Measurements from ENCODE around the gene SERPINE2. TPM values are rescaled to one million over a fixed set of nuclear protein-coding genes. Genes with fewer than 3 reads are reported as not detected.
A peak's percentile ranks its signal among the peaks of the same experiment; 100 is the strongest.
"Not testable (repeated sequence)": the region's sequence is repeated elsewhere in the genome, so short reads cannot be mapped to it uniquely, and the experiment has no call there.

SERPINE2 gene
- total and polyA plus RNA-seq, 5 donors = 15.4 to 49.4 (median 24.2) TPM

GRCh38 chr2:224014336-224014735, 24.8 kb downstream of the SERPINE2 start:
- intact Hi-C loops (cut with DNase I) = no loop called here
- WGBS = 84% methylated on average over 4 of the region's 4 CpGs

GRCh38 chr2:224011837-224012236, 27.2 kb downstream of the SERPINE2 start:
- Histone ChIP-seq H3K27ac (ENCODE audit: low read length) (no peak overlapping the region), H3K4me1 (ENCODE audit: control insufficient read depth, insufficient read depth, low read length) (no peaks in the 10 kb centered on the region), H3K27me3 (ENCODE audit: control insufficient read depth, insufficient read depth) (no peaks in the 10 kb centered on the region), H3K9me3 (ENCODE audit: control insufficient read depth, low read length) (no peaks in the 10 kb centered on the region), H3K4me3 (ENCODE audit: low read length) (no peak overlapping the region)
- WGBS = 97% methylated on average over 1 of the region's 1 CpG
- ATAC-seq (no peak), DNase-seq (no peak)
- intact Hi-C loops (cut with DNase I) = no loop called here

More at GRCh38 chr2:224014336-224014735, 24.8 kb downstream of the SERPINE2 start:
- H3K4me3 ChIP-seq (ENCODE audit: low read length) = no peak overlapping the region
- DNase-seq (no peak), ATAC-seq (no peak)
- H3K27ac ChIP-seq (ENCODE audit: low read length) = no peak overlapping the region
- no peaks in the 10 kb centered on the region for H3K4me1 ChIP-seq (ENCODE audit: control insufficient read depth, insufficient read depth, low read length)
- H3K9me3 ChIP-seq (ENCODE audit: control insufficient read depth, low read length) = no peaks in the 10 kb centered on the region
- H3K27me3 ChIP-seq (ENCODE audit: control insufficient read depth, insufficient read depth) = no peaks in the 10 kb centered on the region

- Histone ChIP-seq H3K4me3 (ENCODE audit: low read length) (no peak overlapping the region), H3K4me1 (ENCODE audit: control insufficient read depth, insufficient read depth, low read length) (no peaks in the 10 kb centered on the region), H3K27me3 (ENCODE audit: control insufficient read depth, insufficient read depth) (no peaks in the 10 kb centered on the region), H3K9me3 (ENCODE audit: control insufficient read depth, low read length) (no peaks in the 10 kb centered on the region), H3K27ac (ENCODE audit: low read length) (no peak overlapping the region)
- 66% methylated on average over 5 of the region's 5 CpGs for WGBS
- intact Hi-C loops (cut with DNase I) = no loop called here
- no peak for DNase-seq
- ATAC-seq = no peak
Observed at GRCh38 chr2:224009605-224010315, 29.3 kb downstream of the SERPINE2 start.

- 56% methylated on average over 12 of the region's 12 CpGs for whole genome bisulfite sequencing
- ATAC-seq = peak; percentile 25 to 63
Observed at GRCh38 chr2:224008702-224009261, 30.3 kb downstream of the SERPINE2 start.

GRCh38 chr2:224004105-224004695, 34.9 kb downstream of the SERPINE2 start:
- ATAC-seq = peak; percentile 84 to 86
- H3K4me1 ChIP-seq (ENCODE audit: control insufficient read depth, insufficient read depth, low read length) = no peaks in the 10 kb centered on the region
- intact Hi-C loops (cut with DNase I) = no loop called here
- 53% methylated on average over 16 of the region's 16 CpGs for WGBS
- peak; percentile 64 to 74 (median 65) for DNase-seq
- no peaks in the 10 kb centered on the region for H3K27me3 ChIP-seq (ENCODE audit: control insufficient read depth, insufficient read depth)
- H3K4me3 ChIP-seq (ENCODE audit: low read length) = no peak overlapping the region
- no peak overlapping the region for H3K27ac ChIP-seq (ENCODE audit: low read length)
- H3K9me3 ChIP-seq (ENCODE audit: control insufficient read depth, low read length) = no peaks in the 10 kb centered on the region

More at GRCh38 chr2:224008702-224009261, 30.3 kb downstream of the SERPINE2 start:
- H3K27me3 ChIP-seq (ENCODE audit: control insufficient read depth, insufficient read depth) = no peaks in the 10 kb centered on the region
- H3K9me3 ChIP-seq (ENCODE audit: control insufficient read depth, low read length) = no peaks in the 10 kb centered on the region
- H3K4me3 ChIP-seq (ENCODE audit: low read length) = no peak overlapping the region
- H3K27ac ChIP-seq (ENCODE audit: low read length) = no peak overlapping the region
- intact Hi-C loops (cut with DNase I) = no loop called here
- DNase-seq = no peak
- H3K4me1 ChIP-seq (ENCODE audit: control insufficient read depth, insufficient read depth, low read length) = no peaks in the 10 kb centered on the region

- H3K4me1 ChIP-seq (ENCODE audit: control insufficient read depth, insufficient read depth, low read length); H3K27me3 ChIP-seq (ENCODE audit: control insufficient read depth, insufficient read depth); ATAC-seq; H3K9me3 ChIP-seq (ENCODE audit: control insufficient read depth, low read length); H3K27ac ChIP-seq (ENCODE audit: low read length); intact Hi-C loops (cut with DNase I); H3K4me3 ChIP-seq (ENCODE audit: low read length); DNase-seq: not testable (repeated sequence)
- WGBS = 94% methylated on average over 5 of the region's 5 CpGs
Observed at GRCh38 chr2:224000662-224001061, 38.4 kb downstream of the SERPINE2 start.

GRCh38 chr2:223999862-224000261, 39.2 kb downstream of the SERPINE2 start:
- WGBS = 87% methylated on average over 11 of the region's 11 CpGs
- H3K4me3 ChIP-seq (ENCODE audit: low read length) = no peak overlapping the region
- no peaks in the 10 kb centered on the region for H3K27me3 ChIP-seq (ENCODE audit: control insufficient read depth, insufficient read depth)
- no peaks in the 10 kb centered on the region for H3K9me3 ChIP-seq (ENCODE audit: control insufficient read depth, low read length)
- DNase-seq (no peak), ATAC-seq (no peak)
- intact Hi-C loops (cut with DNase I) = loop anchor here in 3 of 4 donors (5.0 to 10.0 kb wide), 2 partner anchors 282 to 285 kb away; no protein-coding TSS in a partner anchor
- no peak overlapping the region for H3K27ac ChIP-seq (ENCODE audit: low read length)
- no peaks in the 10 kb centered on the region for H3K4me1 ChIP-seq (ENCODE audit: control insufficient read depth, insufficient read depth, low read length)

- no peak overlapping the region for H3K27ac ChIP-seq (ENCODE audit: low read length)
- intact Hi-C loops (cut with DNase I) = loop anchor here in 3 of 4 donors (5.0 to 10.0 kb wide), 2 partner anchors 283 to 286 kb away; no protein-coding TSS in a partner anchor
- H3K4me3 ChIP-seq (ENCODE audit: low read length) = no peak overlapping the region
- H3K9me3 ChIP-seq (ENCODE audit: control insufficient read depth, low read length) = no peaks in the 10 kb centered on the region
- no peak for ATAC-seq
- 61% methylated on average over 2 of the region's 2 CpGs for WGBS
- no peaks in the 10 kb centered on the region for H3K4me1 ChIP-seq (ENCODE audit: control insufficient read depth, insufficient read depth, low read length)
- H3K27me3 ChIP-seq (ENCODE audit: control insufficient read depth, insufficient read depth) = no peaks in the 10 kb centered on the region
- no peak for DNase-seq
Observed at GRCh38 chr2:223998948-223999347, 40.1 kb downstream of the SERPINE2 start.

- H3K27me3 ChIP-seq (ENCODE audit: control insufficient read depth, insufficient read depth) = no peaks in the 10 kb centered on the region
- H3K27ac ChIP-seq (ENCODE audit: low read length) = no peak overlapping the region
- DNase-seq (no peak), ATAC-seq (no peak)
- intact Hi-C loops (cut with DNase I) = loop anchor here in 3 of 4 donors (5.0 to 10.0 kb wide), 2 partner anchors 284 to 287 kb away; no protein-coding TSS in a partner anchor
- H3K4me1 ChIP-seq (ENCODE audit: control insufficient read depth, insufficient read depth, low read length) = no peaks in the 10 kb centered on the region
- no peak overlapping the region for H3K4me3 ChIP-seq (ENCODE audit: low read length)
- WGBS = 89% methylated on average over 5 of the region's 5 CpGs
- no peaks in the 10 kb centered on the region for H3K9me3 ChIP-seq (ENCODE audit: control insufficient read depth, low read length)
Observed at GRCh38 chr2:223997938-223998337, 41.1 kb downstream of the SERPINE2 start.

GRCh38 chr2:223996391-223996790, 42.7 kb downstream of the SERPINE2 start:
- no peak overlapping the region for H3K27ac ChIP-seq (ENCODE audit: low read length)
- H3K27me3 ChIP-seq (ENCODE audit: control insufficient read depth, insufficient read depth) = no peaks in the 10 kb centered on the region
- intact Hi-C loops (cut with DNase I) = loop anchor here in 3 of 4 donors (5.0 to 10.0 kb wide), 2 partner anchors 286 to 288 kb away; no protein-coding TSS in a partner anchor
- DNase-seq (no peak), ATAC-seq (no peak)
- no peak overlapping the region for H3K4me3 ChIP-seq (ENCODE audit: low read length)
- 96% methylated on average over 6 of the region's 6 CpGs for WGBS
- H3K9me3 ChIP-seq (ENCODE audit: control insufficient read depth, low read length) = no peaks in the 10 kb centered on the region
- no peaks in the 10 kb centered on the region for H3K4me1 ChIP-seq (ENCODE audit: control insufficient read depth, insufficient read depth, low read length)

GRCh38 chr2:223995569-223995968, 43.5 kb downstream of the SERPINE2 start:
- intact Hi-C loops (cut with DNase I) = loop anchor here in 3 of 4 donors (5.0 to 10.0 kb wide), 2 partner anchors 287 to 289 kb away; no protein-coding TSS in a partner anchor
- Histone ChIP-seq H3K27ac (ENCODE audit: low read length) (no peak overlapping the region), H3K4me3 (ENCODE audit: low read length) (no peak overlapping the region)

More at GRCh38 chr2:223995569-223995968, 43.5 kb downstream of the SERPINE2 start:
- DNase-seq = no peak
- Histone ChIP-seq H3K27me3 (ENCODE audit: control insufficient read depth, insufficient read depth) (no peaks in the 10 kb centered on the region), H3K9me3 (ENCODE audit: control insufficient read depth, low read length) (no peaks in the 10 kb centered on the region), H3K4me1 (ENCODE audit: control insufficient read depth, insufficient read depth, low read length) (no peaks in the 10 kb centered on the region)
- ATAC-seq = no peak
- 77% methylated on average over 5 of the region's 5 CpGs for WGBS
